IPS-20b (cell line): ENCODE data around the gene SERPINH1.

Experiments
- H3K27ac ChIP-seq: one replicate; pipeline ENCODE4 v1.5.1; 2013; ENCODE audit warnings: low read length
- H3K27me3 ChIP-seq: 2 replicates; pipeline ENCODE4 v1.6.1; 2013; ENCODE audit warnings: mild to moderate bottlenecking, low read length, inconsistent platforms; ENCODE audit not compliant: insufficient read depth
- H3K36me3 ChIP-seq: 2 replicates; pipeline ENCODE4 v1.6.1; 2013; ENCODE audit warnings: low read depth, mild to moderate bottlenecking, inconsistent platforms, low read length, moderate library complexity; ENCODE audit not compliant: insufficient read depth
- H3K4me1 ChIP-seq: 2 replicates; pipeline ENCODE4 v1.6.1; 2013; ENCODE audit warnings: mild to moderate bottlenecking, control low read depth, inconsistent platforms, low read length, moderate library complexity; ENCODE audit not compliant: insufficient read depth
- H3K4me3 ChIP-seq: 2 replicates; pipeline ENCODE4 v1.5.1; 2013; ENCODE audit warnings: mild to moderate bottlenecking, low read length, inconsistent platforms
- H3K9ac ChIP-seq: 2 replicates; pipeline ENCODE4 v1.6.1; 2013; ENCODE audit warnings: low read depth, mild to moderate bottlenecking, inconsistent platforms, low read length, moderate library complexity
- H3K9me3 ChIP-seq: 2 replicates; pipeline ENCODE4 v1.6.1; 2013; ENCODE audit warnings: mild to moderate bottlenecking, low read depth, low read length, inconsistent platforms; ENCODE audit not compliant: insufficient read depth

The SERPINH1 gene

GRCh38 chr11:75611823-75612222 is 49.8 kb downstream of the SERPINH1 start:
- H3K9ac ChIP-seq = no peak overlapping the region
- no peaks in the 10 kb centered on the region for H3K36me3 ChIP-seq
- H3K27ac ChIP-seq = no peak overlapping the region
- peaks cover 7% of the 10 kb centered on the region; the same call in 1 of the 2 replicates for H3K4me1 ChIP-seq
- H3K9me3 ChIP-seq = no peaks in the 10 kb centered on the region
- no peaks in the 10 kb centered on the region for H3K27me3 ChIP-seq
- no peak overlapping the region for H3K4me3 ChIP-seq

GRCh38 chr11:75615751-75616150 is 53.7 kb downstream of the SERPINH1 start:
- Histone ChIP-seq H3K4me1 (peaks cover 7% of the 10 kb centered on the region; the same call in 1 of the 2 replicates), H3K27ac (no peak overlapping the region), H3K9me3 (no peaks in the 10 kb centered on the region), H3K9ac (no peak overlapping the region), H3K27me3 (no peaks in the 10 kb centered on the region), H3K4me3 (no peak overlapping the region), H3K36me3 (no peaks in the 10 kb centered on the region)

GRCh38 chr11:75616281-75616680 is 54.2 kb downstream of the SERPINH1 start:
- Histone ChIP-seq H3K4me1 (peaks cover 7% of the 10 kb centered on the region; the same call in 1 of the 2 replicates), H3K27ac (no peak overlapping the region), H3K36me3 (no peaks in the 10 kb centered on the region), H3K9ac (no peak overlapping the region), H3K9me3 (no peaks in the 10 kb centered on the region), H3K27me3 (no peaks in the 10 kb centered on the region), H3K4me3 (no peak overlapping the region)
